Measurements from ENCODE around the gene ZNF468. TPM values are rescaled to one million over a fixed set of nuclear protein-coding genes. Genes with fewer than 3 reads are reported as not detected.
"Not testable (repeated sequence)": the region's sequence is repeated elsewhere in the genome, so short reads cannot be mapped to it uniquely, and the experiment has no call there.

Gene ZNF468
- total RNA-seq, 1 experiment from 2014 or later, result 14.4 TPM

- H3K4me1 ChIP-seq (ENCODE audit: insufficient read depth, low read length, poor library complexity, severe bottlenecking); BruUV-seq (replicated peaks); intact Hi-C loops (cut with micrococcal nuclease; ENCODE audit: unreplicated experiment); CTCF ChIA-PET; H3K4me3 ChIP-seq (ENCODE audit: low read depth, low read length, poor library complexity, severe bottlenecking); DNase-seq (ENCODE audit: low spot score); H3K27ac ChIP-seq (ENCODE audit: low read depth, low read length, poor library complexity, severe bottlenecking); POLR2A ChIA-PET (ENCODE audit: low non-redundant PET); H3K27me3 ChIP-seq (replicated peaks; ENCODE audit: insufficient read depth, low read depth, low read length, poor library complexity): not testable (repeated sequence)
- Histone ChIP-seq H3K36me3 (ENCODE audit: insufficient read depth, low read length, poor library complexity, severe bottlenecking) (peaks cover 59% of the 10 kb centered on the region), H3K9me3 (ENCODE audit: low read depth, low read length, poor library complexity, severe bottlenecking) (peaks cover 62% of the 10 kb centered on the region)
Observed at GRCh38 chr19:52840825-52841465, 16.5 kb downstream of the ZNF468 start.

GRCh38 chr19:52834289-52834688 is 23.1 kb downstream of the ZNF468 start:
- H3K4me3 ChIP-seq (ENCODE audit: low read depth, low read length, poor library complexity, severe bottlenecking); POLR2A ChIA-PET (ENCODE audit: low non-redundant PET); CTCF ChIA-PET; H3K27me3 ChIP-seq (replicated peaks; ENCODE audit: insufficient read depth, low read depth, low read length, poor library complexity); H3K4me1 ChIP-seq (ENCODE audit: insufficient read depth, low read length, poor library complexity, severe bottlenecking); H3K27ac ChIP-seq (ENCODE audit: low read depth, low read length, poor library complexity, severe bottlenecking); H3K36me3 ChIP-seq (ENCODE audit: insufficient read depth, low read length, poor library complexity, severe bottlenecking); BruUV-seq (replicated peaks); intact Hi-C loops (cut with micrococcal nuclease; ENCODE audit: unreplicated experiment); DNase-seq (ENCODE audit: low spot score): not testable (repeated sequence)
- peaks cover 23% of the 10 kb centered on the region for H3K9me3 ChIP-seq (ENCODE audit: low read depth, low read length, poor library complexity, severe bottlenecking)

GRCh38 chr19:52833541-52833940 is 23.9 kb downstream of the ZNF468 start:
- DNase-seq (ENCODE audit: low spot score); BruUV-seq (replicated peaks); H3K27me3 ChIP-seq (replicated peaks; ENCODE audit: insufficient read depth, low read depth, low read length, poor library complexity); intact Hi-C loops (cut with micrococcal nuclease; ENCODE audit: unreplicated experiment); H3K4me1 ChIP-seq (ENCODE audit: insufficient read depth, low read length, poor library complexity, severe bottlenecking); CTCF ChIA-PET; H3K4me3 ChIP-seq (ENCODE audit: low read depth, low read length, poor library complexity, severe bottlenecking); POLR2A ChIA-PET (ENCODE audit: low non-redundant PET); H3K36me3 ChIP-seq (ENCODE audit: insufficient read depth, low read length, poor library complexity, severe bottlenecking); H3K27ac ChIP-seq (ENCODE audit: low read depth, low read length, poor library complexity, severe bottlenecking): not testable (repeated sequence)
- H3K9me3 ChIP-seq (ENCODE audit: low read depth, low read length, poor library complexity, severe bottlenecking), result peaks cover 16% of the 10 kb centered on the region

GRCh38 chr19:52829866-52830265 is 27.6 kb downstream of the ZNF468 start:
- H3K27ac ChIP-seq (ENCODE audit: low read depth, low read length, poor library complexity, severe bottlenecking); DNase-seq (ENCODE audit: low spot score); POLR2A ChIA-PET (ENCODE audit: low non-redundant PET); H3K36me3 ChIP-seq (ENCODE audit: insufficient read depth, low read length, poor library complexity, severe bottlenecking); H3K4me3 ChIP-seq (ENCODE audit: low read depth, low read length, poor library complexity, severe bottlenecking); intact Hi-C loops (cut with micrococcal nuclease; ENCODE audit: unreplicated experiment); H3K27me3 ChIP-seq (replicated peaks; ENCODE audit: insufficient read depth, low read depth, low read length, poor library complexity); H3K9me3 ChIP-seq (ENCODE audit: low read depth, low read length, poor library complexity, severe bottlenecking); H3K4me1 ChIP-seq (ENCODE audit: insufficient read depth, low read length, poor library complexity, severe bottlenecking); CTCF ChIA-PET; BruUV-seq (replicated peaks): not testable (repeated sequence)

GRCh38 chr19:52825765-52826164 is 31.7 kb downstream of the ZNF468 start:
- Histone ChIP-seq H3K36me3 (ENCODE audit: insufficient read depth, low read length, poor library complexity, severe bottlenecking) (no peaks in the 10 kb centered on the region), H3K4me3 (ENCODE audit: low read depth, low read length, poor library complexity, severe bottlenecking) (no peak overlapping the region), H3K9me3 (ENCODE audit: low read depth, low read length, poor library complexity, severe bottlenecking) (no peaks in the 10 kb centered on the region), H3K4me1 (ENCODE audit: insufficient read depth, low read length, poor library complexity, severe bottlenecking) (no peaks in the 10 kb centered on the region), H3K27ac (ENCODE audit: low read depth, low read length, poor library complexity, severe bottlenecking) (no peak overlapping the region), H3K27me3 (replicated peaks; ENCODE audit: insufficient read depth, low read depth, low read length, poor library complexity) (no peaks in the 10 kb centered on the region)
- intact Hi-C loops (cut with micrococcal nuclease; ENCODE audit: unreplicated experiment), result no loop called here
- no peak for DNase-seq (ENCODE audit: low spot score)
- no TSS peak for BruUV-seq (replicated peaks)
- CTCF ChIA-PET, result no interaction called here
- POLR2A ChIA-PET (ENCODE audit: low non-redundant PET), result no interaction called here
- TF ChIP-seq EZH2 (IDR thresholded peaks at IDR 0.05; ENCODE audit: borderline replicate concordance, low read depth, low read length, poor library complexity, severe bottlenecking), result no peak
- no peak for TF ChIP-seq CTCF (conservative IDR thresholded peaks at IDR 0.05; ENCODE audit: low read depth, low read length)
